Measurements from ENCODE around the gene USP31. TPM values are rescaled to one million over a fixed set of nuclear protein-coding genes. Genes with fewer than 3 reads are reported as not detected.
A peak's percentile ranks its signal among the peaks of the same experiment; 100 is the strongest.

The USP31 gene
- total and polyA plus RNA-seq, 2 of the 13 experiments (the other 11 are each of a cell fraction or from before 2014, with no cell fraction given): 22.5 to 23.3 TPM

DNA sequence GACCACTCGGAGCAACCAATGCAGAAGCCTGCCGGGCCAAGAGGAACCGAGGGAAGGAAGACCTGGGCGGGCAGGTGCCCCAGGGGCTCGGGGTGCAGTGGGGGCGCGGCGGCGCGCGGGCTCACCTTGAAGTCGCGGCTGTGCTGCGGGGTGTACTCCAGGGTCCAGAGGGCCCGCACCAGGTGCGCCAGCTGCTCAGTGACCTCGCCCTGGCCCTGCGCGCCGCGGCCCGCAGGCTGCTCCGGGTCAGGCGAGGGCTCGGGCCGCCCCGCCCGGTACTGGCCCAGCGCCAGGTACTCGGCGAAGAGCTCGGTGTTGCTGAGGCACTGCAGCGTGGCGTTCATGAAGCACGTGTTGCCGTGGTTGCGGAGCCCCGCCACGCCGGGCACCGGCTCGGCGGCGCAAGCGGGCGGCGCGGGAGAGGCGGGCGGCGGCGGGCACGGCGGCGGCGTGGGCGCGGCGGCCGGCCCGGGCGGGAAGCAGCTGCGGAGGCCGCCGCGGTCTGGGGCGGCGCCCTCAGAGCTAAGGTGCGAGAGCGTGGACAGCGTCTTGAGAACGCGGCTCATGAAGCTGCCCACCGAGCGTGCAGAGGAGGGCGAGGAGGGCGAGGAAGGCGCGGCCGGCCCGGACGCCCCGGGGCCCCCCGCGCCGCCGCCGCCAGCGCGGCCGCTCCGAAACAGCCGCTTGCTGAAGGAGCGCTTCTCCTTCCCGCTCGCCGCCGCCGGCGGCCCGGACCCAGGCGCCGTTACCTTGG, 562 bp downstream of the USP31 start (continued):
- TF ChIP-seq MEF2D (CRISPR knock-in tag; IDR thresholded peaks at IDR 0.05): peak; percentile 53; the same call in 1 of the 2 replicates
- 0 out of 2 replicates have a peak, but pooled peaks have one; percentile 35 for TF ChIP-seq PITX1 (CRISPR knock-in tag; IDR thresholded peaks at IDR 0.05)
- peak; percentile 73 for TF ChIP-seq MED1 (CRISPR knock-in tag; IDR thresholded peaks at IDR 0.05)
- no peak for TF ChIP-seq ZNF678 (CRISPR knock-in tag; IDR thresholded peaks at IDR 0.05)
- TF ChIP-seq ZNF556 (CRISPR knock-in tag; IDR thresholded peaks at IDR 0.05; ENCODE audit: borderline replicate concordance): peak; percentile 76
- peak; percentile 79; the same call in 1 of the 2 replicates for TF ChIP-seq TFDP1 (CRISPR knock-in tag; IDR thresholded peaks at IDR 0.05; ENCODE audit: borderline replicate concordance)
- TF ChIP-seq ZNF136 (CRISPR knock-in tag; IDR thresholded peaks at IDR 0.05; ENCODE audit: low read depth): no peak; the same call in 1 of the 2 replicates
- TF ChIP-seq ZBTB3 (CRISPR knock-in tag; IDR thresholded peaks at IDR 0.05; ENCODE audit: borderline replicate concordance, low read depth): no peak
- no peak for TF ChIP-seq ZNF253 (CRISPR knock-in tag; IDR thresholded peaks at IDR 0.05; ENCODE audit: borderline replicate concordance)
- TF ChIP-seq ZNF607 (CRISPR knock-in tag; IDR thresholded peaks at IDR 0.05; ENCODE audit: borderline replicate concordance): peak; percentile 69
- TF ChIP-seq MAZ (IDR thresholded peaks at IDR 0.05; ENCODE audit: borderline replicate concordance, low read depth, low read length): peak; percentile 61; the same call in 1 of the 2 replicates
- peak; percentile 58 for TF ChIP-seq MAZ (CRISPR knock-in tag; IDR thresholded peaks at IDR 0.05; ENCODE audit: low read depth)
- TF ChIP-seq HNF4G (IDR thresholded peaks at IDR 0.05; ENCODE audit: borderline replicate concordance, low read depth, low read length): peak; percentile 82; the same call in 1 of the 2 replicates
- peak; percentile 81 for TF ChIP-seq HNF4G (CRISPR knock-in tag; IDR thresholded peaks at IDR 0.05; ENCODE audit: borderline replicate concordance, low read depth)
- no peak for TF ChIP-seq ZFYVE20 (CRISPR knock-in tag; IDR thresholded peaks at IDR 0.05; ENCODE audit: borderline replicate concordance, low read depth)
- TF ChIP-seq DPF2 (CRISPR knock-in tag; IDR thresholded peaks at IDR 0.05; ENCODE audit: borderline replicate concordance, low read depth): 0 out of 2 replicates have a peak, but pooled peaks have one; percentile 47
- TF ChIP-seq ZNF546 (CRISPR knock-in tag; conservative IDR thresholded peaks at IDR 0.05): no peak
- no peak for TF ChIP-seq ATM (IDR thresholded peaks at IDR 0.05; ENCODE audit: borderline replicate concordance)
- TF ChIP-seq ZNF318 (CRISPR knock-in tag; IDR thresholded peaks at IDR 0.05): no peak

Data from HepG2 (cell line).